GM18502 (cell line): ENCODE data around the gene IMMT.
A peak's percentile ranks its signal among the peaks of the same experiment; 100 is the strongest.

Experiments
- ATAC-seq: cut with Tn5 transposase; IDR thresholded peaks from one replicate; pipeline ENCODE4 v1.9.1; 2021; ENCODE audit warnings: mild to moderate bottlenecking; ENCODE audit not compliant: unreplicated experiment, poor library complexity

Gene IMMT

GRCh38 chr2:86150502-86150901 lies 44.8 kb downstream of the IMMT start:
- ATAC-seq = no peak

DNA sequence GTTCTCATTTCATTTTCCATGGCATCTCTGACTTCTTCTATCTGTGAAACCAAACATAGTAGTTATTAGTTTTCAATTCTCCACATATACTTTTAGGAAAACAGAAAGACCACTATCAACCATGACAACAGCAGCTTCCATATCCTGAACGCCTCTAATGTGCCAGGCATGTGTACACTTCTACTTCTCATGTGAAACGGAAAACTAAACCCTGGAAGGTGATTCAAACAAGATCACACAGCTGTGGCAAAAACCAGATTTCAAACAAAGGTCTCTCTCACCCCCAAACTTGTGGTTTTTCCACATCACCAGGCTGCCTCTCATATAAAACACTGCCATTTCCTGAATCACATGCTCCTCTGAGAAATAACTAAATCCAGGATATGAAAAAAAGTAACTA lies 47.5 kb downstream of the IMMT start:
- no peak for ATAC-seq

- no peak for ATAC-seq
Measured at GRCh38 chr2:86143926-86144685, 51.2 kb downstream of the IMMT start.

- ATAC-seq = no peak
Measured at GRCh38 chr2:86143307-86143706, 52.0 kb downstream of the IMMT start.

GRCh38 chr2:86142436-86143257 lies 52.6 kb downstream of the IMMT start:
- no peak for ATAC-seq

DNA sequence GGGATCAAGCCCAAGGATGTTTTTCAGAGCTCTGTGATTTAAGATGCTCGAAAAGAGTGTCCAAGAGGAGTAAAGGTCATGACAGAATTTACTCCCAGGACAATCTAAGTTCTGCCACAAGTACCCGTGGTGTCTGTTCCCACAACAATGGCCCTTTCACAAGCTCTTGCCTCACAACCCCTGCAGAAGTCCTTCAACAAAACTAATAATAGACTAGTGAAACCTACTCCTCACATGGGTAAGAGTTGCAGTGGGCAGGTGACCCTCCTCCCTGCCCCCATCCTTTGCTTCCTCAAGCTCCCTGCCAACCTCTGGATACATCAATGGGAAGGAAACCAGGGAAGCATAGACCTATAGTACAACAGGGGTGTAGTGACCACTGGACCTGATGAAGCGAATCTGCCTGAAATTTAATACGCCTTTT lies 54.3 kb downstream of the IMMT start:
- ATAC-seq = no peak

DNA sequence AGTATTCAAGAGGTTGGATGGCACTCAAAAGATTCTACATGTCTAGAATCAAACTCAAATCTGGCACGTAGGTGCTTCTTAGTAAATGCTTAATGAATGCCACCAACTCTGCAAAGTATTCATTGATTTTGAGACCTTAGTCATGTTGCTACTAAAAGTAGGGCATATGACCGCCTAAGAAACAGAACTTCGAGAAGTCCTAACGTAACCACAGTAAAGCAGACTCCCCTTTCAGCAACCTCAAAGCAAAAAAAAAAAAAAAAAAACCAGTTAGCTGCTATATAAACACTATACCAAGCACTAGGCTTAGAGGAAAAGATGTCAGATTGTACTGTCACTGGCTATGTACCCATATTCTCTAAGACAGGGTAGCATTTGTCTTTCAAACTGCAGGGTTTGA lies 55.3 kb downstream of the IMMT start:
- no peak for ATAC-seq

DNA sequence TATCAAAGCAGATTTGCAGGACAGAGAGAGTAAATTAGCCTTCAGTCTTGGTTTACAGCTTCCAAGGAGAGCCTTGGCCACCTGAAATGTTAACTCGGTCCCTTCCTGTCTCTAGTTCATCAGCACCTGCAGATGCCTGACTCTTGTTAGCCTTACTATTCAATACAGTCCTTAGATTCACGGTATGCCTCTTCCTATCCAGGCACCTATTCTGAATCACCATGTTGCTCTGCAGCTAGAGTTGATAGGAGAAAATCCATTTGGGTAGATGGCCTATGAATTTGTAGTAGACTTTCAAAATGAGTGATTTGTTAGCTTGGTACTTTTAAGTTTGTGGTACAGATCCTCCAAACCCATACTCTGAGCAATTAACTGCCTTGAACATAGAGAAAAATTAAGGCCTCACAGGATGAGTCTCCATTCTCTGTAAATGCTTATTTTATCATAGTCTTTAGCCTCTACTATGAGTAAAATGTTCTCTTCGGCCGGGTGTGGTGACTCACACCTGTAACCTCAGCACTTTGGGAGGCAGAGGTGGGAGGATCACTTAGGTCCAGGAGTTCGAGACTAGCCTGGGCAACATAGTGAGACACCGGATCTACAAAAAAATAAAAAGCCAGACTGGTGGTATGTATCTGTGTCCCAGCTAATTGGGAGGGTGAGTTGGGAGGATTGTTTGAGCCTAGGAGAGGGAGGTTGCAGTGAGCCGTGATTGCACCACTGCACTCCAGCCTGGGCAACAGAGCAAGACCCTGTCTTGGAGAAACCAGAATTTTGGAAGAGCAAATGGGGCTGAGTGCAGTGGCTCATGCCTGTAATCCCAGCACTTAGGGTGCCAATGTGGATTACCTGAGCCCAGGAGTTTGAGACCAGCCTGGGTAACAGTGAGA lies 56.3 kb downstream of the IMMT start:
- no peak for ATAC-seq

DNA sequence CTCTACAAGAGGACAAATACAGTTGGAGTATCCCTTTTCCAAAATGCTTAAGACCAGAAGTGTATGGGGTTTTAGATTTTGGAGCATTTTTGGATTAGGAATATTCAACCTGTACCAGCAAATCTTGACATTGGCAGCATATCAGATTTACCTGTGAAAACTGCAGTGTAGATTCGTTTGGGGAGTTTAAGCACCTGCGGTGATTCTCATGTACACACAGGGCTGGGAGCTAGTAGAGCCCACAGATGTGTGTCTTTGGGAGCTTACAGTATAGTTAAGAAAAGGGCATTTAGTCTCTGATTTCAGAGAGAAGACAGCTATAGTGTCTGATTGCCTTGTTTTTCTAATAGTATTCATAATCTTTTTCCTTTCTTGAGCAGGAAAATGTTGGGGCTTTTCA lies 59.1 kb downstream of the IMMT start:
- no peak for ATAC-seq

- ATAC-seq = no peak
Measured at GRCh38 chr2:86135653-86136052, 59.6 kb downstream of the IMMT start.

DNA sequence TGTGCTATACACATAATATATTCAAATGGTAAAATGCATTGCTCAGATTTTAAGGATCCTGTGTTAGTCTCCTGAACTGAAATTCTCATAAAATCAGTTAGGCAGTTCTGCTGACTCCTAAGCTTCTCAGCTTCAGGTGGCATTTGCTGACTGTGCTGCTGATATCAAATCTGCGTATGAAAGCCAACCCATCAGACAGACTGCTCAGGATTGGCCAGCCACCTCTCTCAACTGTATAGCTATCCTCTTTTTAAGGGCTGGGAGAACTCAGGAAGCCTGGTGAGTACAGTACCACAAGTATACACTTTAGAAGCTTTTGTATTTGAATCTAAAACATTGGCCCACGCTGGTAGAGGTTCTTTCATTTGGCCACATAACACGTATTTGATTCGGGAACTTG lies 60.6 kb downstream of the IMMT start:
- ATAC-seq = no peak

DNA sequence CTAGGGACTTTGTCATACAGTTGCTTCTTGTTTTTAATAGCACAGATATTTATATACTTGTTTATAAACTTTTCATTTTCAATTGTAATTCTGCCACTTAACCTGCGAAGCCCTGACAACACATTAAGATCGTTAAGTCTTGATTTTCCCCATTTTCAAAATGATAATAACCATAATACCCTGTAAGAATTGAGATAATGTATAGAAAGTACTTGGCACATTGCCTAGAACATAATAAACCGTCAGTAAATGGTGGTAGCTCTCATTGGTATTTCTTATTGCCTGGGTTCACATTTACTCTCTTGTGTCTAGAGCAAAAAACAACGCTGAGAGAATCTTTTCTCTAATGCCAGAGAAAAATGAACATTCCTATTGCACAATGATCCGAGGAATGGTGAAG lies 70.6 kb downstream of the IMMT start:
- ATAC-seq = no peak

GRCh38 chr2:86123328-86123925 lies 71.8 kb downstream of the IMMT start:
- ATAC-seq = no peak

DNA sequence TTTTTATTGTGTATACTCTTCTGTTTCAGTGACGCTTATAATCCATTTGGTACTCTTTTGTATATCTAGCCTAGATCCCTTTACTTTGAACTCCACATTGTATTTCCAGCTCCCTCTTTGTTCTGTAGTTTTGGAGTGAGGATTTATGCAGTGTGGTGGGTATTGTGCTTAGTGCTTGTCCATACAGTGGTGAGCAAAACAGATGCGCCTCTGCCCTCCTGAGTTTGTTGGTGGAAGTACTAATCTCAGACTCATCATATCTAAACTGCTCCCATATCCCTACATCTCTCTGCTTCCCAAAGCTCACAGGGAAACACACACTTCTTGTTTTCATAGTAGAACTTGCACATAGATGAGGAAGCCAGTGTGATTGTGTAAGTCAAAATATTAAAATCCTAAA lies 77.1 kb downstream of the IMMT start:
- no peak for ATAC-seq

GRCh38 chr2:86107031-86107430 lies 88.2 kb downstream of the IMMT start:
- no peak for ATAC-seq

DNA sequence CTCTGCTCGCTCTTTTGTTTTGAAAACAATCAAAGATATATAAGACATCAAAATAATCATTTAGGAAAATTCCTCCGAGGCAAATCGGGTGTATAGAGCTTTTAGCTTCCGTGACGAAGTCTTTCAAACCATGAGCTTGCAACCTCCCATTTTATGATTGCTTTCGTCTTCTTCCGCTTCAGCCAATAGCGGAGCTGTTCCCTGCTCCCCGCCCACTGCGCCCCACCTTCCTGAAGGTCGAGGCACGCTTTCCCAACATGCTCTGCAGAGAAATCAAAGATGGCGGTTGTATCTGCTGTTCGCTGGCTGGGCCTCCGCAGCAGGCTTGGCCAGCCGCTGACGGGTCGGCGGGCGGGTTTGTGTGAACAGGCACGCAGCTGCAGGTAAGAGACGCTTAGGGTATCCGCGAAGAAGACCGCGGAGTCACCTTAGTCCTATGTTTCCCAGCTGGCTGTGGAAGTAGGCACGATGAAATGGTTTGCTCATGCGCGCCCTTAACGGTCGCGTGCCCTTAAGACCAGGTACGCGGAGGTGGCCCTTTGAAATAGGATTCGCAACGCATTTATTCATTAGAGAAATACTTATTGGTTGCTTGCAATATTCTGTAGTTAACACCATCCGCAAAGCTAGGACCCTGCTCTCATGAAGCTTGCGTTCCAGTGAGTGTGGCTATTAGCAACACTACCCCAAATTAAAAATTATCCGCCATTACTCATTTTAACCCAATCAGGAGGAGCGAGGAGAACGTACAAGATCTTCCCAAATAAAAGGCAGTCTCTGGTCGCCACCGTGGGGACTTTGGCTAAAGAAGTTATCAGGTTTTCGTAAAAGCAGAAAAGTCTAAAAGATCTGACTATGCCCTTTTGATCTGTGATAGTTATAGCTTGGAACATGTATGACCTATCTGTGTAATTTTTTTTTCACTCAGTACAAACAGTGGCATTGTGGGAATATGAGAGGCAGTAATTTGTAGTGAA lies 89.0 kb downstream of the IMMT start, which contains the start of gene PTCD3:
Gene PTCD3, plus strand, starts transcription at position 267 of the 977 bp plus-strand sequence. Its CDS starts 13 bp downstream, at position 280.
- ATAC-seq = peak; percentile 91

DNA sequence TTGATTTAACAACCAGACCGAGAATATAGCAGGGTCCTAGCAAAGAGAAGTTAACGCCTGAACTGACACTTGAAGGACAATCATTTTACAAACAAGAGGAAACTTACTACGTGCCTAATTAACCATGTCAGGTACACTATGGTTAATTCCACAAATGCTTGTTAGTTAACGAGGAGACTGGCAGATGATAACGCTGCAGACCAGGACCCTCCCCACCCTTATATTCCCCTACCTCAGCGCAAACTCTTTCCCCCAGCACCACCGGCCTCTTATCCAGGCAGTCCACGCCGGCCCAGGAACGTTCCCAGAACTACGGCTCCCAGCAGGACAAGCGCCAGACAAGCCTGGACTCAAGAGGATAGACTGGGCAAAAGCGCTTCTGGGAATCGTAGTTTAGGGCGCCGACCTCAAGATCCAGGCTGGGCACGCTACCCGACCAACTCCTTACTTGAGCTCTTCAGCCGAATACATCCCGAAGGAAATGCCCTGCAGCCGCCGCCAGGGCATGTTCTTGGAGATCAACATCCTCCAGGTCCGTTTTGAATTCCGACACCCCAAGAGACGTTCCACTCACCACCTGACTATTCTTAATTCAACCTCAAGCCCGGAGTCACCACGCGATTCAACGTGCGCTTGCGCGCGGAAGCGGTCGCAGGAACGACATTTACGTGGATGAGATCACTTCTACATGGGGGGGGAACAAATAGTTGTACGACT lies 89.9 kb downstream of the IMMT start, which contains the start of gene POLR1A:
Gene POLR1A, minus strand, starts transcription at position 635 of the 717 bp plus-strand sequence. Its CDS starts 110 bp downstream, at position 525.
- peak; percentile 79 for ATAC-seq

- no peak for ATAC-seq
Measured at GRCh38 chr2:86102157-86102556, 93.1 kb downstream of the IMMT start.
